Endothelial cell of umbilical vein (primary cell): ENCODE data around the gene MCM9. TPM values are rescaled to one million over a fixed set of nuclear protein-coding genes. Genes with fewer than 3 reads are reported as not detected.

Experiments used
- BruUV-seq: library from RNA; stranded (reverse); fragments of 400-500 nt; replicated peaks from 2 replicates; lab custom pipeline; 2021; lab: Mats Ljungman, UMichigan
- CTCF ChIA-PET: fragments of 300-600, 350-600 bp; sonication (Branson Sonifier 250); formaldehyde crosslinking; loops from one replicate; lab custom pipeline; 2021; ENCODE audit warnings: antibody characterized with exemption, inconsistent platforms; lab: Charles Lee
- POLR2A ChIA-PET: fragments of 300-600, 350-600 bp; sonication (Branson Sonifier 250); formaldehyde crosslinking; loops from one replicate; lab custom pipeline; 2021; ENCODE audit warnings: antibody characterized with exemption, inconsistent platforms; lab: Charles Lee
- DNase-seq: peaks from one replicate; pipeline ENCODE4 v3.0.0-alpha.2; 2011; ENCODE audit warnings: low read depth, low spot score
- FAIRE-seq: peaks from 2 replicates; lab custom pipeline; 2011; peaks lifted over from hg19 to GRCh38; lab: Jason Lieb, UNC
- H2AFZ ChIP-seq: 2 replicates; pipeline ENCODE4 v1.6.0; 2012; ENCODE audit warnings: low read depth, low read length, control low read depth, inconsistent platforms
- H3K27ac ChIP-seq: 2 replicates; pipeline ENCODE4 v1.5.1; 2011; ENCODE audit warnings: low read depth, mild to moderate bottlenecking, control low read depth, low read length, moderate library complexity; ENCODE audit not compliant: insufficient read depth
- H3K27me3 ChIP-seq, 2 experiments: 2 replicates each; pipeline versions ENCODE4 v1.6.0 to v1.6.1; 2011; ENCODE audit warnings: low read length in 2 of 2, mixed read lengths in 1 of 2; ENCODE audit not compliant: control insufficient read depth in 2 of 2, insufficient read depth in 2 of 2
- H3K36me3 ChIP-seq, 2 experiments: 2 replicates in 1 of 2; 3 replicates in 1 of 2; pipeline ENCODE4 v1.5.1; 2011; ENCODE audit warnings: low read length in 2 of 2, mild to moderate bottlenecking in 1 of 2, moderate library complexity in 1 of 2; ENCODE audit not compliant: control insufficient read depth in 2 of 2, insufficient read depth in 2 of 2; ENCODE audit errors: extremely low read depth in 1 of 2
- H3K4me1 ChIP-seq: 3 replicates; pipeline ENCODE4 v1.5.1; 2011; ENCODE audit warnings: mild to moderate bottlenecking, low read length; ENCODE audit not compliant: control insufficient read depth, insufficient read depth; ENCODE audit errors: extremely low read depth
- H3K4me2 ChIP-seq: 2 replicates; pipeline ENCODE4 v1.6.1; 2011; ENCODE audit warnings: low read length, control low read depth, mixed read lengths; ENCODE audit not compliant: insufficient read depth
- H3K4me3 ChIP-seq, 3 experiments: fragments of 200-600 bp in 1 of 3; sonication (generic), shearing (Covaris generic) in 1 of 3; replicated peaks in 1 of 3; 2 replicates each; pipeline ENCODE4 v1.5.1; 2011 to 2016; ENCODE audit warnings: control low read depth in 3 of 3, low read length in 3 of 3, mild to moderate bottlenecking in 2 of 3, inconsistent platforms in 1 of 3, low read depth in 1 of 3, moderate library complexity in 1 of 3; ENCODE audit not compliant: insufficient read depth in 1 of 3
- H3K79me2 ChIP-seq: 2 replicates; pipeline ENCODE4 v1.6.0; 2012; ENCODE audit warnings: low read length, inconsistent platforms; ENCODE audit not compliant: control insufficient read depth, insufficient read depth
- H3K9ac ChIP-seq: replicated peaks from 2 replicates; pipeline ENCODE3; 2011; ENCODE audit warnings: low read length, control low read depth; ENCODE audit not compliant: insufficient read depth; ENCODE audit errors: extremely low read depth
- H3K9me1 ChIP-seq: replicated peaks from 3 replicates; pipeline ENCODE4 v1.6.0; 2011; ENCODE audit warnings: mild to moderate bottlenecking, low read length; ENCODE audit not compliant: control insufficient read depth, insufficient read depth; ENCODE audit errors: extremely low read depth
- H3K9me3 ChIP-seq: replicated peaks from 2 replicates; pipeline ENCODE4 v1.5.1; 2012; ENCODE audit warnings: low read length, inconsistent platforms; ENCODE audit not compliant: control insufficient read depth, insufficient read depth
- H4K20me1 ChIP-seq: replicated peaks from 2 replicates; pipeline ENCODE3; 2011; ENCODE audit warnings: mild to moderate bottlenecking, low read length; ENCODE audit not compliant: control insufficient read depth, insufficient read depth; ENCODE audit errors: extremely low read depth
- EZH2 ChIP-seq: IDR thresholded peaks from 2 replicates; pipeline ENCODE4 v1.6.1; 2012; ENCODE audit warnings: borderline replicate concordance, low read depth, mild to moderate bottlenecking, moderate library complexity, low read length, inconsistent platforms; ENCODE audit not compliant: severe bottlenecking
- FOS ChIP-seq: IDR thresholded peaks from 2 replicates; pipeline ENCODE4 v1.6.1; 2011; ENCODE audit warnings: mild to moderate bottlenecking, low read length, moderate library complexity, borderline replicate concordance; ENCODE audit not compliant: insufficient read depth
- GATA2 ChIP-seq: IDR thresholded peaks from 2 replicates; pipeline ENCODE4 v1.7.0; 2011; ENCODE audit warnings: low read depth, mild to moderate bottlenecking, moderate library complexity, mixed read lengths, low read length; ENCODE audit not compliant: insufficient read length, insufficient read depth
- JUN ChIP-seq: IDR thresholded peaks from 2 replicates; pipeline ENCODE4 v1.6.1; 2011; ENCODE audit warnings: borderline replicate concordance, low read depth; ENCODE audit not compliant: insufficient read length, insufficient read depth
- MAX ChIP-seq: IDR thresholded peaks from 2 replicates; pipeline ENCODE4 v1.6.1; 2011; ENCODE audit not compliant: insufficient read depth, insufficient read length
- MYC ChIP-seq: IDR thresholded peaks from one replicate; pipeline ENCODE4 v1.6.1; 2011; ENCODE audit warnings: mild to moderate bottlenecking, low read depth, low read length
- POLR2A ChIP-seq: IDR thresholded peaks from 2 replicates; pipeline ENCODE4 v1.6.1; 2012; ENCODE audit warnings: low read depth, mild to moderate bottlenecking, control low read depth, low read length
- POLR2AphosphoS5 ChIP-seq: IDR thresholded peaks from 2 replicates; pipeline ENCODE4 v1.6.1; 2012; ENCODE audit warnings: low read depth, mild to moderate bottlenecking, control low read depth, low read length, moderate library complexity; ENCODE audit not compliant: insufficient read depth
- dilution Hi-C: fragments of 300-500 bp; cut with MboI; formaldehyde crosslinking; loops from one replicate; pipeline ENCODE4 v1.15.0; 2019; ENCODE audit warnings: low sequenced_read_pairs; ENCODE audit not compliant: extremely low pct_ligation_motif_present
- intact Hi-C: fragments of 100-400 bp; cut with micrococcal nuclease; formaldehyde crosslinking; loops from one replicate; pipeline ENCODE4 v1.10.0; 2022
- polyA plus RNA-seq, 4 experiments: library from polyadenylated mRNA; depleted of rRNA in 3 of 4; stranded (reverse) in 3 of 4; unstranded in 1 of 4; fragments of >200 nt; gene quantifications; 2 replicates each; pipeline versions ENCODE4 v1.2.1 to v1.2.3, GENCODE V29; 2011 to 2012; ENCODE audit warnings: missing spikeins in 1 of 4
- total RNA-seq: library from RNA; stranded (reverse); gene quantifications from 2 replicates; pipeline ENCODE4 v1.2.3, GENCODE V29; 2021
- TF ChIP-seq, protein P1 (sequence below), 2 donors: IDR thresholded peaks; 1 replicate in 1 of 2; 2 replicates in 1 of 2; pipeline ENCODE4 v1.5.1; 2011; ENCODE audit warnings: low read length in 2 of 2, mild to moderate bottlenecking in 2 of 2, moderate library complexity in 2 of 2, control low read depth in 1 of 2, inconsistent platforms in 1 of 2, low read depth in 1 of 2; ENCODE audit not compliant: insufficient read depth in 1 of 2; ENCODE audit errors: extremely low read depth in 1 of 2

The MCM9 gene
- total and polyA plus RNA-seq, 2 donors (not counting 3 experiments of a cell fraction or from before 2014, with no cell fraction given), result 2.0 to 14.1 TPM

DNA sequence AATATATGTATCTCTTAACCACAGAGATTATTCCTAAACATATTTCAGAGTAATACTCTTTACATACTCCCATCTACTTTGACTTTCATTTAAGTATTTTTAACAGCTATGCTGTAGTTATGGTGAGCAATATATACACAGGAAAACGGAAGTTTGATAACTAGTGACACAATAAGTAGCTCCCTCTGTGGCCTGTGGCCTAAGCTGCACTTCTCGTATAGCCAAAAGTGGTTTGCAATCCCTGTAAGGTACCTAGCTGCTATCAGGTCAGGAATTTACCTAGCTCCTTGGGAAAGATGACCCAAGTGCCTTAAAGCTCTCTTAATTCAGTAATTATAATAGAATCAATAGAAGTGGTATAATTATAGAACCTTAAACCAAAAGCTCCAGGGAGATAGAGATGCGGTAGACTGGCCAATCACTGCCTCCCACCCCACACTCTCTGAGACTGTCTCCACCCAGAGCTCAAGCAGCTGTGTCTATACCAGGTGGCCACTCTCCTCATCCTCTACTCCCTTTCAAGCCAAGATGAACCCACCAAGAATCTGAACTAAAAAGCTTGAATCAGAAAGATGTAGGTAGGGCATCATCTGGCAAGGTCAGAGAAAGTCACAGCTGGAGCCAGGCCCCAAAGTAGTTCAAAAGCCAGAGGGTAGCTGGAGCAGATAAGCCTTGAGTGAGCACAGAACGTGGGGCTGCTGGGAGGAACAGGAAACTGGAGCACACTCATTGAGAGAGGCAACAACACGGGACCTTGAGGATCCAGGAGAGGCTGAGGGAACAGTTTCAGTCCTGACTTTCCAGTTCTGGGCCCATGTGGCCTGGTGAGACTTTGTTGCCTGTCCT lies 125.9 kb downstream of the MCM9 start:
- Histone ChIP-seq H3K79me2 (no peaks in the 10 kb centered on the region), H3K9me3 (no peaks in the 10 kb centered on the region), H3K4me3 (no peak overlapping the region), H3K4me1 (no peaks in the 10 kb centered on the region), H2AFZ (no peak overlapping the region), H3K4me2 (no peak overlapping the region), H3K36me3 (no peaks in the 10 kb centered on the region), H3K9me1 (no peaks in the 10 kb centered on the region), H4K20me1 (no peaks in the 10 kb centered on the region), H3K27ac (no peak overlapping the region), H3K27me3 (no peaks in the 10 kb centered on the region), H3K9ac (no peak overlapping the region)
- no peak for TF ChIP-seq POLR2A
- dilution Hi-C loops (no loop called here), intact Hi-C loops (no loop called here)
- POLR2A ChIA-PET, result no interaction called here
- DNase-seq (no peak), FAIRE-seq (no peak)
- CTCF ChIA-PET, result interaction anchor here (1.3 to 3.1 kb wide), 2 partner anchors 8 to 85 kb away, joined by 6 to 18 read pairs; partner anchors contain the start of gene ASF1A
- BruUV-seq, result no TSS peak

DNA sequence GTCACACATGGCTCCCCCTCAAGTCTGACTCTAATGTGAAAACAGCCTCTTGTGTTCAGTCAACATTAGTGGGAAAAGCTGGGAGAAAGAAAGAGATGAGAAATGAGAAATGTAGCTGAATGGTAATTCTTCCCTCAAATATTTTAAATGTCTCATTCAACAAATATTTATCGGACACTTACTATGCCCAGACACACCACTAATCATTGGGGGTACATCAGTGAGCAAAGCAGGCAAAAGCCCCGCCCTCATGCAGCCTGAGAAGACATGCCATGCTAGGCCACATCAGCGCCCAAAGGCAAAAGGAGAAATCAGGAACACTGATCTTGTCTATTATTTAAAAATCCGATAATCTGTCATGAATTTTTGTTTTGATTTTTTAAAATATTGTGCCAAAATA lies 130.9 kb downstream of the MCM9 start:
- no peaks in the 10 kb centered on the region for H3K79me2 ChIP-seq
- no peak overlapping the region for H3K27ac ChIP-seq
- H3K4me3 ChIP-seq, result no peak overlapping the region
- H4K20me1 ChIP-seq, result no peaks in the 10 kb centered on the region
- H3K4me2 ChIP-seq, result no peak overlapping the region
- no peaks in the 10 kb centered on the region for H3K27me3 ChIP-seq
- H3K9ac ChIP-seq, result no peak overlapping the region
- H2AFZ ChIP-seq, result no peak overlapping the region
- H3K4me1 ChIP-seq, result no peaks in the 10 kb centered on the region
- TF ChIP-seq, protein P1, sequence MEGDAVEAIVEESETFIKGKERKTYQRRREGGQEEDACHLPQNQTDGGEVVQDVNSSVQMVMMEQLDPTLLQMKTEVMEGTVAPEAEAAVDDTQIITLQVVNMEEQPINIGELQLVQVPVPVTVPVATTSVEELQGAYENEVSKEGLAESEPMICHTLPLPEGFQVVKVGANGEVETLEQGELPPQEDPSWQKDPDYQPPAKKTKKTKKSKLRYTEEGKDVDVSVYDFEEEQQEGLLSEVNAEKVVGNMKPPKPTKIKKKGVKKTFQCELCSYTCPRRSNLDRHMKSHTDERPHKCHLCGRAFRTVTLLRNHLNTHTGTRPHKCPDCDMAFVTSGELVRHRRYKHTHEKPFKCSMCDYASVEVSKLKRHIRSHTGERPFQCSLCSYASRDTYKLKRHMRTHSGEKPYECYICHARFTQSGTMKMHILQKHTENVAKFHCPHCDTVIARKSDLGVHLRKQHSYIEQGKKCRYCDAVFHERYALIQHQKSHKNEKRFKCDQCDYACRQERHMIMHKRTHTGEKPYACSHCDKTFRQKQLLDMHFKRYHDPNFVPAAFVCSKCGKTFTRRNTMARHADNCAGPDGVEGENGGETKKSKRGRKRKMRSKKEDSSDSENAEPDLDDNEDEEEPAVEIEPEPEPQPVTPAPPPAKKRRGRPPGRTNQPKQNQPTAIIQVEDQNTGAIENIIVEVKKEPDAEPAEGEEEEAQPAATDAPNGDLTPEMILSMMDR (IDR thresholded peaks at IDR 0.05; ENCODE audit: extremely low read depth in 1 of 2, insufficient read depth in 1 of 2, low read depth in 1 of 2, low read length in 2 of 2), result no peak
- TF ChIP-seq GATA2 (no peak), POLR2A (no peak), MAX (no peak), POLR2AphosphoS5 (no peak), EZH2 (no peak), MYC (no peak), JUN (no peak), FOS (no peak)
- H3K9me1 ChIP-seq, result no peaks in the 10 kb centered on the region
- H3K9me3 ChIP-seq, result no peaks in the 10 kb centered on the region
- intact Hi-C loops, result loop anchor here (5.0 kb wide), 1 partner anchor 152 kb away; the partner anchor contains the start of gene CEP85L
- ChIA-PET CTCF (interaction anchor here (1.3 to 1.7 kb wide), 2 partner anchors 19 to 964 kb away, joined by 3 to 4 read pairs; no protein-coding TSS in a partner anchor), POLR2A (no interaction called here)
- dilution Hi-C loops, result no loop called here
- no peaks in the 10 kb centered on the region for H3K36me3 ChIP-seq
- DNase-seq, result no peak
- FAIRE-seq, result no peak
- no TSS peak for BruUV-seq
